Testis (tissue), 2 donors: ENCODE data around the gene PVALEF.

Experiments
- CTCF ChIP-seq, 3 experiments: fragments of 450-650 bp in 2 of 3; fragments of 200-600 bp in 1 of 3; sonication (generic) in 1 of 3; IDR thresholded peaks; one replicate each; pipeline ENCODE4 v1.5.1; 2016 to 2019; ENCODE audit warnings: antibody characterized with exemption in 3 of 3, mild to moderate bottlenecking in 2 of 3, moderate library complexity in 1 of 3
- POLR2A ChIP-seq: fragments of 450-650 bp; IDR thresholded peaks from one replicate; pipeline ENCODE4 v1.6.1; 2017; ENCODE audit warnings: antibody characterized with exemption, mild to moderate bottlenecking, moderate library complexity

- TF ChIP-seq CTCF (IDR thresholded peaks at IDR 0.05) (no peak), POLR2A (no peak)
Measured at GRCh38 chr17:81163051-81163695, 2.1 kb upstream of the PVALEF start.
